HG03354 (cell line): ENCODE results near the gene SLC16A9.

ENCODE experiments used
- ATAC-seq: cut with Tn5 transposase; IDR thresholded peaks from one replicate; pipeline ENCODE4 v1.9.1; 2021; ENCODE audit warnings: mild to moderate bottlenecking; ENCODE audit not compliant: unreplicated experiment, poor library complexity, severe bottlenecking

Gene SLC16A9

GRCh38 chr10:59724098-59724938, 14.7 kb upstream of the SLC16A9 start:
- no peak for ATAC-seq

GRCh38 chr10:59720377-59720776, 10.7 kb upstream of the SLC16A9 start:
- no peak for ATAC-seq

- ATAC-seq = no peak
These were observed 9.7 kb upstream of the SLC16A9 start for GRCh38 chr10:59719374-59719773.

GRCh38 chr10:59718257-59718656, 8.6 kb upstream of the SLC16A9 start:
- ATAC-seq = no peak

- ATAC-seq = no peak
These were observed 3.7 kb upstream of the SLC16A9 start for GRCh38 chr10:59713196-59713821.

- ATAC-seq = no peak
These were observed 2.3 kb upstream of the SLC16A9 start for GRCh38 chr10:59711871-59712494.

GRCh38 chr10:59708816-59709394, 745 bp downstream of the SLC16A9 start:
- peak; percentile 30 for ATAC-seq

- no peak for ATAC-seq
These were observed 2.5 kb downstream of the SLC16A9 start for GRCh38 chr10:59706851-59707797.

GRCh38 chr10:59705931-59706330, 3.7 kb downstream of the SLC16A9 start:
- ATAC-seq = no peak

- ATAC-seq = no peak
These were observed 5.0 kb downstream of the SLC16A9 start for GRCh38 chr10:59704630-59705029.

- no peak for ATAC-seq
These were observed 7.3 kb downstream of the SLC16A9 start for GRCh38 chr10:59702347-59702746.

- ATAC-seq = no peak
These were observed 8.9 kb downstream of the SLC16A9 start for GRCh38 chr10:59700709-59701108.

- no peak for ATAC-seq
These were observed 11.3 kb downstream of the SLC16A9 start for GRCh38 chr10:59698326-59698725.

- ATAC-seq = no peak
These were observed 14.0 kb downstream of the SLC16A9 start for GRCh38 chr10:59695637-59696036.

GRCh38 chr10:59694936-59695335, 14.7 kb downstream of the SLC16A9 start:
- no peak for ATAC-seq

GRCh38 chr10:59692113-59692512, 17.5 kb downstream of the SLC16A9 start:
- no peak for ATAC-seq

GRCh38 chr10:59688921-59689351, 20.7 kb downstream of the SLC16A9 start:
- ATAC-seq = peak; percentile 61

- ATAC-seq = no peak
These were observed 22.0 kb downstream of the SLC16A9 start for GRCh38 chr10:59687657-59688056.

GRCh38 chr10:59684006-59684405, 25.6 kb downstream of the SLC16A9 start:
- no peak for ATAC-seq
